Caco-2 (cell line): ENCODE results near the gene PHEX. TPM values are rescaled to one million over a fixed set of nuclear protein-coding genes. Genes with fewer than 3 reads are reported as not detected.

Source experiments
- BruUV-seq: library from RNA; stranded (reverse); fragments of 400-500 nt; replicated peaks from 2 replicates; lab custom pipeline; 2021; lab: Mats Ljungman, UMichigan
- CTCF ChIA-PET: fragments of 300-600 bp; sonication (Branson Sonifier 250); formaldehyde crosslinking; loops from one replicate; lab custom pipeline; 2022; ENCODE audit warnings: antibody characterized with exemption; lab: Charles Lee
- POLR2A ChIA-PET: fragments of 300-600 bp; sonication (Branson Sonifier 250); formaldehyde crosslinking; loops from one replicate; lab custom pipeline; 2022; ENCODE audit warnings: antibody characterized with exemption; lab: Charles Lee
- DNase-seq, 2 experiments: peaks; one replicate each; pipeline versions ENCODE4 v3.0.0 to v3.0.0-alpha.2; 2020 to 2022
- H3K27me3 ChIP-seq: replicated peaks from 2 replicates; pipeline ENCODE4 v1.6.0; 2011; ENCODE audit warnings: low read length; ENCODE audit not compliant: control insufficient read depth, insufficient read depth
- H3K36me3 ChIP-seq: 2 replicates; pipeline ENCODE4 v1.5.1; 2011; ENCODE audit warnings: low read length; ENCODE audit not compliant: control insufficient read depth, insufficient read depth
- H3K4me1 ChIP-seq: fragments of 250-450 bp; sonication (Bioruptor Pico); 2 replicates; pipeline ENCODE4 v1.5.1; 2020; ENCODE audit warnings: mild to moderate bottlenecking
- H3K4me3 ChIP-seq: 2 replicates; pipeline ENCODE4 v1.5.1; 2011; ENCODE audit warnings: low read depth, mild to moderate bottlenecking, control low read depth, low read length
- H3K9me3 ChIP-seq: fragments of 250-450 bp; sonication (Bioruptor Pico); 2 replicates; pipeline ENCODE4 v1.5.1; 2020; ENCODE audit warnings: mild to moderate bottlenecking, moderate library complexity
- H3K27ac Mint-ChIP-seq: one replicate; pipeline ENCODE4 v1.8.0; 2022; ENCODE audit warnings: mixed read lengths; ENCODE audit not compliant: unreplicated experiment
- H3K27me3 Mint-ChIP-seq: one replicate; pipeline ENCODE4 v1.8.0; 2022; ENCODE audit warnings: mixed read lengths; ENCODE audit not compliant: insufficient read depth, unreplicated experiment
- H3K36me3 Mint-ChIP-seq: one replicate; pipeline ENCODE4 v1.8.0; 2022; ENCODE audit warnings: mild to moderate bottlenecking, mixed read lengths; ENCODE audit not compliant: insufficient read depth, unreplicated experiment
- H3K4me1 Mint-ChIP-seq: one replicate; pipeline ENCODE4 v1.8.0; 2022; ENCODE audit warnings: low read depth, mixed read lengths; ENCODE audit not compliant: unreplicated experiment
- H3K4me3 Mint-ChIP-seq: one replicate; pipeline ENCODE4 v1.8.0; 2022; ENCODE audit warnings: mild to moderate bottlenecking, moderate library complexity, mixed read lengths; ENCODE audit not compliant: unreplicated experiment
- H3K9me3 Mint-ChIP-seq: one replicate; pipeline ENCODE4 v1.8.0; 2022; ENCODE audit warnings: mixed read lengths; ENCODE audit not compliant: unreplicated experiment
- CTCF ChIP-seq, 2 experiments: fragments of 200-600 bp in 1 of 2; IDR thresholded peaks; 1 replicate in 1 of 2; 2 replicates in 1 of 2; pipeline versions ENCODE4 v1.5.1 to v1.8.0; 2011 to 2022; ENCODE audit warnings: antibody characterized with exemption in 1 of 2, control low read depth in 1 of 2, inconsistent platforms in 1 of 2, low read depth in 1 of 2, low read length in 1 of 2, mild to moderate bottlenecking in 1 of 2, moderate library complexity in 1 of 2; ENCODE audit not compliant: insufficient read depth in 1 of 2, severe bottlenecking in 1 of 2, unreplicated experiment in 1 of 2
- intact Hi-C: fragments of 100-400 bp; cut with micrococcal nuclease; formaldehyde crosslinking; loops from one replicate; pipeline ENCODE4 v1.10.0; 2022; ENCODE audit not compliant: unreplicated experiment
- total RNA-seq: library from RNA; stranded (reverse); gene quantifications from 2 replicates; pipeline ENCODE4 v1.2.3, GENCODE V29; 2022

The PHEX gene
- total RNA-seq, 1 experiment from 2014 or later: 0.75 TPM

GRCh38 chrX:22128961-22129360 is 96.8 kb downstream of the PHEX start:
- Histone ChIP-seq H3K9me3 (no peaks in the 10 kb centered on the region), H3K4me3 (no peak overlapping the region), H3K36me3 (no peaks in the 10 kb centered on the region), H3K4me1 (peaks cover 4% of the 10 kb centered on the region; the same call in 1 of the 2 replicates), H3K27me3 (no peaks in the 10 kb centered on the region)
- Mint-ChIP-seq H3K9me3 (no peaks in the 10 kb centered on the region), H3K36me3 (peaks cover 10% of the 10 kb centered on the region), H3K4me1 (peaks cover 8% of the 10 kb centered on the region), H3K27me3 (no peaks in the 10 kb centered on the region), H3K4me3 (no peak overlapping the region), H3K27ac (no peak overlapping the region)
- intact Hi-C loops: no loop called here
- BruUV-seq: no TSS peak
- ChIA-PET CTCF (no interaction called here), POLR2A (no interaction called here)
- DNase-seq: no peak
- TF ChIP-seq CTCF (IDR thresholded peaks at IDR 0.05; ENCODE audit: insufficient read depth in 1 of 2, low read depth in 1 of 2, low read length in 1 of 2, severe bottlenecking in 1 of 2, unreplicated experiment in 1 of 2): no peak

GRCh38 chrX:22134681-22135080 is 102.6 kb downstream of the PHEX start:
- ChIA-PET CTCF (interaction anchor here (1.4 to 2.9 kb wide), 4 partner anchors 13 to 149 kb away, joined by 4 to 24 read pairs (median 8); no protein-coding TSS in a partner anchor), POLR2A (no interaction called here)
- Histone ChIP-seq H3K9me3 (no peaks in the 10 kb centered on the region), H3K27me3 (no peaks in the 10 kb centered on the region), H3K4me1 (peaks cover 18% of the 10 kb centered on the region), H3K4me3 (no peak overlapping the region), H3K36me3 (no peaks in the 10 kb centered on the region)
- H3K27me3 Mint-ChIP-seq: no peaks in the 10 kb centered on the region
- H3K27ac Mint-ChIP-seq: peak overlapping the region; percentile 77
- intact Hi-C loops: loop anchor here (1.0 kb wide), 2 partner anchors 13 to 149 kb away; no protein-coding TSS in a partner anchor
- peak overlapping the region; percentile 57 for H3K4me3 Mint-ChIP-seq
- peaks cover 5% of the 10 kb centered on the region for H3K36me3 Mint-ChIP-seq
- H3K4me1 Mint-ChIP-seq: peaks cover 10% of the 10 kb centered on the region
- no peak for TF ChIP-seq CTCF (IDR thresholded peaks at IDR 0.05; ENCODE audit: insufficient read depth in 1 of 2, low read depth in 1 of 2, low read length in 1 of 2, severe bottlenecking in 1 of 2, unreplicated experiment in 1 of 2)
- DNase-seq: peak; percentile 52 to 66
- BruUV-seq: no TSS peak
- H3K9me3 Mint-ChIP-seq: no peaks in the 10 kb centered on the region

DNA sequence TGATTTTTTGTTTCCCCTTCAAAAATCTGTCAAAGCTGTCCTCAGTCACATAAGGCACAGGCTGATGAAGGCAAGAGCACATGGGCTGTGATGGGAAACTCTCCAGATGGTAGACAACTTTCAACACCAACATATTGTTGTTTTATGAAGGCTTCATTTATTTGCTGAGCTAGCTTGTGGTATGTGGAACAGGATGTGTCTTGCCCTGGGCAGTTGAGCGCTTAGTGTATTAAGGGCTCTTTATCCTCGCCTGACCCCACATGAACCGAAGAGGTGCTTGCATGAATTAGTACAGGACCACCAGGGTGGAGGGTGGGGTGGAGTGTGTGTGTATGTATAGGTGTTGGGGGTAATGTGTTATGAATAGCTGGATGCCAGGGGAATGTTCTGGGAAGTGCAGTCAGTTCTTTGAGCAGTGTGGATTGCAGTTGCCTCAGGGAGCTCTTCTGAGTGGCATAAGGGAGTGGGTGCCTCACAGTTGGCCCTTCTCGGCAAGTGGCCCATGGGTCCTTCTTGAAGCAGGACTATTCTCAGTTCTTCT is 103.1 kb downstream of the PHEX start:
- peak overlapping the region; percentile 57 for H3K4me3 Mint-ChIP-seq
- peak in 1 of 2 experiments; percentile 38 for DNase-seq
- no peaks in the 10 kb centered on the region for H3K27me3 Mint-ChIP-seq
- Histone ChIP-seq H3K4me3 (no peak overlapping the region), H3K4me1 (peaks cover 18% of the 10 kb centered on the region), H3K27me3 (no peaks in the 10 kb centered on the region), H3K9me3 (no peaks in the 10 kb centered on the region), H3K36me3 (no peaks in the 10 kb centered on the region)
- no peaks in the 10 kb centered on the region for H3K9me3 Mint-ChIP-seq
- peak overlapping the region; percentile 77 for H3K27ac Mint-ChIP-seq
- H3K36me3 Mint-ChIP-seq: peaks cover 5% of the 10 kb centered on the region
- peaks cover 6% of the 10 kb centered on the region for H3K4me1 Mint-ChIP-seq
- ChIA-PET POLR2A (no interaction called here), CTCF (interaction anchor here (0.8 to 2.9 kb wide), 7 partner anchors 12 to 150 kb away, joined by 3 to 24 read pairs (median 5); no protein-coding TSS in a partner anchor)
- TF ChIP-seq CTCF (IDR thresholded peaks at IDR 0.05; ENCODE audit: insufficient read depth in 1 of 2, low read depth in 1 of 2, low read length in 1 of 2, severe bottlenecking in 1 of 2, unreplicated experiment in 1 of 2): no peak
- BruUV-seq: no TSS peak
- intact Hi-C loops: loop anchor here (1.0 kb wide), 2 partner anchors 14 to 150 kb away; no protein-coding TSS in a partner anchor
